Stimulated activated CD8-positive, alpha-beta memory T cell treated with anti-CD3 and anti-CD28 coated beads, Interleukin-7, amount 100 ng/mL, for 1 hour (primary cell): ENCODE data around the gene OOSP3.
"Not testable (repeated sequence)": the region's sequence is repeated elsewhere in the genome, so short reads cannot be mapped to it uniquely, and the experiment has no call there.

Source experiments
- DNase-seq, 2 donors: peaks; one replicate each; pipeline ENCODE4 v3.0.0-alpha.2; 2020; ENCODE audit warnings: low read depth in 2 of 2

Gene OOSP3

GRCh38 chr11:59878575-59878974, at the start of gene OOSP3:
Gene OOSP3, plus strand, starts transcription at chr11:59878782. Its CDS starts 27 bp downstream, at chr11:59878809.
- no peak for DNase-seq

GRCh38 chr11:59829358-59829757, 49.2 kb upstream of the OOSP3 start:
- DNase-seq = no peak

GRCh38 chr11:59833602-59834001, 45.0 kb upstream of the OOSP3 start:
- DNase-seq = no peak

GRCh38 chr11:59839615-59840014, 39.0 kb upstream of the OOSP3 start:
- no peak for DNase-seq

GRCh38 chr11:59841514-59841913, 37.1 kb upstream of the OOSP3 start:
- DNase-seq = no peak

GRCh38 chr11:59842316-59842715, 36.3 kb upstream of the OOSP3 start:
- DNase-seq = no peak

- no peak for DNase-seq
These were observed 33.2 kb upstream of the OOSP3 start, which contains the start of gene CBLIF for GRCh38 chr11:59845399-59845798. Gene CBLIF, minus strand, starts transcription at chr11:59845499. Its CDS starts 46 bp downstream, at chr11:59845453.

- no peak for DNase-seq
These were observed 32.0 kb upstream of the OOSP3 start for GRCh38 chr11:59846556-59846955.

GRCh38 chr11:59847626-59848025, 31.0 kb upstream of the OOSP3 start:
- DNase-seq = no peak

- DNase-seq = not testable (repeated sequence)
These were observed 30.1 kb upstream of the OOSP3 start for GRCh38 chr11:59848439-59848838.

- no peak for DNase-seq
These were observed 29.5 kb upstream of the OOSP3 start for GRCh38 chr11:59849129-59849528.

- not testable (repeated sequence) for DNase-seq
These were observed 29.0 kb upstream of the OOSP3 start for GRCh38 chr11:59849551-59849950.

GRCh38 chr11:59851416-59851815, 27.2 kb upstream of the OOSP3 start:
- not testable (repeated sequence) for DNase-seq

- DNase-seq = no peak
These were observed 23.7 kb upstream of the OOSP3 start for GRCh38 chr11:59854871-59855270.

GRCh38 chr11:59857439-59858434, 20.8 kb upstream of the OOSP3 start:
- no peak for DNase-seq

GRCh38 chr11:59859673-59860072, 18.9 kb upstream of the OOSP3 start:
- no peak for DNase-seq

GRCh38 chr11:59862252-59862651, 16.3 kb upstream of the OOSP3 start:
- no peak for DNase-seq

- DNase-seq = no peak
These were observed 13.6 kb upstream of the OOSP3 start for GRCh38 chr11:59865031-59865430.

GRCh38 chr11:59866397-59866796, 12.2 kb upstream of the OOSP3 start, which contains the start of gene TCN1:
Gene TCN1, minus strand, starts transcription at chr11:59866487. Its CDS starts 17 bp downstream, at chr11:59866470.
- DNase-seq = no peak

- DNase-seq = no peak
These were observed 11.7 kb upstream of the OOSP3 start for GRCh38 chr11:59866836-59867235.

GRCh38 chr11:59867946-59868345, 10.6 kb upstream of the OOSP3 start:
- DNase-seq = no peak

GRCh38 chr11:59872076-59872475, 6.5 kb upstream of the OOSP3 start:
- no peak for DNase-seq

GRCh38 chr11:59875856-59876519, 2.6 kb upstream of the OOSP3 start:
- DNase-seq = no peak
